Myocyte (in vitro differentiated cells): ENCODE measurements around the gene COL4A6. TPM values are rescaled to one million over a fixed set of nuclear protein-coding genes. Genes with fewer than 3 reads are reported as not detected.
A peak's percentile ranks its signal among the peaks of the same experiment; 100 is the strongest.

Source experiments
- DNase-seq: peaks from one replicate; pipeline ENCODE4 v3.0.0-alpha.2; 2012; ENCODE audit warnings: low read depth
- total RNA-seq: library from RNA; depleted of rRNA; stranded (reverse); fragments of >200 nt; gene quantifications from 2 replicates; pipeline ENCODE4 v1.2.3, GENCODE V29; 2014

The COL4A6 gene
- total RNA-seq, 1 donor from 2014 or later: 0.27 TPM

DNA sequence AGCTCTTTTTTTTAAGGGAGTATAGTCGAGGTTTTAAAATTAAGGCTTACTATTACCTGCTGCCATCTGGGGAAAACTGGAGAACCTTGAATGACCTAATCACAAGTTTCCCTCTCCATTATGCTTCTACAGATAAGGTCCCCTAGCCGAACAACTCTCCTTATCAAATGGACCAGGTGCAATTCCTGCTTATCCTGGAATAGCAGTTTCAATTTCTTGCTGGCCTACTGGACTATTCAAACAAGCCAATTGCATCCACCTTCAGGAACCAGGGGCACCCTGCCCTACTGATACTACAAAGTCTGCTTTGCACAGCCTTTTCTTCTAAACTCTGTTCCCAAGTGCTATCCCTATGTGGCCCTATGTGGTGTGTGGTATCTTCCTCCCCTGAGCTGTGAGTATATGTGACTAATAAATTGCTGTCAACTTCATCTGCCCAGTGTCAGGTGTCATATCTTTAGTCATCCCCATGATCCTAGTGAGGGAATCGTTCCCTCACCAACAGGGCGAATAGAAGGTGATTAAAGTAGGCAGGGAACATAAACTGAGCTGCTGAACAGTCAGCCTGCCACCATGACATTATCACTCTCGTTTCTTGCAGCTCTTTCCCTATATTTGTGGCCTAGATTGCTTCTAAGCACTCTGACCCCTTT is 218.1 kb downstream of the COL4A6 start:
- peak; percentile 18 for DNase-seq

DNA sequence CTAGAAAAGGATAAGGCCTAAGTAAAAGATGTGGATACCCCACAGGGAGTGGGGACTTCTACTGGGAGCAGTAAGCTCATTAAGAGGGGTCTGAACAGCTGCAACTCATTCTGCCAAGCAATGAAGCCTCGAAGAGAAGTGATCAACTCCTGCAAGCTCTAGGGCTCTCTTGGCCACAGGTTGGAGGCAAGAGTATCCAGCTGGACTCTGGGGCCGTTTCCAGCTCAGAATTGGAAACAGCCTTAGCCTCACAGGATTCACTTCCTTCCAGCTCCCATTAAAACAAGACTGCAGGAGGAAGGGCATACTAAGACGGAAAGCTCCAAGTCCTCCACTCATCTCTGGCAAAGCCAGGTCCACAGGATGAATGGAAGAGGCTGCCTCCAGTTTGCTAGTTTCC is 220.3 kb downstream of the COL4A6 start:
- peak; percentile 6 for DNase-seq

- DNase-seq: no peak
Measured at GRCh38 chrX:108216919-108217571, 221.2 kb downstream of the COL4A6 start.

- DNase-seq: no peak
Measured at GRCh38 chrX:108216405-108216804, 221.8 kb downstream of the COL4A6 start.

GRCh38 chrX:108211301-108211700 is 226.9 kb downstream of the COL4A6 start:
- DNase-seq: no peak

GRCh38 chrX:108209006-108209554 is 229.1 kb downstream of the COL4A6 start:
- no peak for DNase-seq

GRCh38 chrX:108203540-108203939 is 234.7 kb downstream of the COL4A6 start:
- no peak for DNase-seq

DNA sequence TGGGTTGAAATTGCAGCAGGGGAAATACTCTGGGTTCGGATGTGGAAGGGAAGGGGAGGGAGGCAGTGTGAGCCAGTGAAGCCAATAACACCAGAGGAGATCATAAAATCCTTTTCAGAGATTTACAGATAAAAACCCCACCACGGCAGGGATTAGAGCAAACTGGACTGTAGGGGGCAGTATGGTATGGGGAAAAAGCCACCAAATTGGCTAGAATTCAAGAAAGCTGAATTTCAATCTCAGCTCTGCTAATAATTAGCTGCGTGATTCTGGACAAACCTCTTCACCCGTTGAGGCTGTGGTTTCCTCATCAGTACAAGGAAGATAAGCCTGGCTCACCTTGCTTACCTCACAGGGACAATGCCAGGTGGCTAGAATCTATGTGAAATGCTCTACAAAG is 238.5 kb downstream of the COL4A6 start:
- peak; percentile 29 for DNase-seq

- DNase-seq: no peak
Measured at GRCh38 chrX:108199041-108199440, 239.2 kb downstream of the COL4A6 start.

DNA sequence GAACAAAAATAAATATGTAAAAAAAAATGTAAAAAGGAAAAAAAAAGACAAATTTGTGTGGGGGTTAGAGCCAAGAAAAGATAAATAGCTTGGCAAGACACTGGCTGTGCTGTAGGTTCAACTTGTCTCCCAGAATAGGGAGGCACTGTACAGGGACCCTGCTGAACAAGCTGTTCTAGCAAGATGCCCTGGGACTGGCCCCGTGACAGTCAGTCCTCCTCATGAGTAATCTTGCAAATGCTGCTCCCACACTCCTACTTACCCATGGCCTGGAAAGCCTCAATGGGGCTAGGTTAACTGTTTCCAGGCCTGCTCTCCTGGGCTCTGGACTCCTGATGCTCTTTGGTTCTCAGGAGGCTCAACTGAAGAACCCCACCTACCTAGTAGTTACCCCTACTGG is 239.8 kb downstream of the COL4A6 start:
- DNase-seq: no peak

DNA sequence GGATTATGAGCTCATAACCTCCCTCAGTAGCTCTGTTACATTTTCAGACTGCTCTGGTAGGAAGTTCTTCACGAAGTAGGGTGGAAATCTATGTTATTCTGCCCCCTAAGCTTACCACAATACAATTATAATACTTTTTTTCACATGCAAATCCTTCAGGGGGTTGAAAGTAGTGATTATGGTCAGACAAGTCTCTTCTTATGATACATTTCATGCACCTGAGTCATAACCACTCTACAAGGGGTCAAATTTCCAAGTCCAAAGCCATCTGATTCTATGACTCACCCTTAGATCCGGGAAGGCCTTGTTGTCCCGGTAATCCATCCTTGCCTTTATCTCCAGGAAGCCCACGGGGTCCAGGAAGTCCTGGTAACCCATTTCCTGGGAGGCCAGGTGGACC is 251.4 kb downstream of the COL4A6 start:
- peak; percentile 61 for DNase-seq

GRCh38 chrX:108178143-108178498 is 260.1 kb downstream of the COL4A6 start:
- no peak for DNase-seq

- no peak for DNase-seq
Measured at GRCh38 chrX:108177351-108178142, 260.7 kb downstream of the COL4A6 start.

GRCh38 chrX:108173874-108174273 is 264.3 kb downstream of the COL4A6 start:
- DNase-seq: no peak

GRCh38 chrX:108171671-108172070 is 266.6 kb downstream of the COL4A6 start:
- DNase-seq: peak; percentile 58

DNA sequence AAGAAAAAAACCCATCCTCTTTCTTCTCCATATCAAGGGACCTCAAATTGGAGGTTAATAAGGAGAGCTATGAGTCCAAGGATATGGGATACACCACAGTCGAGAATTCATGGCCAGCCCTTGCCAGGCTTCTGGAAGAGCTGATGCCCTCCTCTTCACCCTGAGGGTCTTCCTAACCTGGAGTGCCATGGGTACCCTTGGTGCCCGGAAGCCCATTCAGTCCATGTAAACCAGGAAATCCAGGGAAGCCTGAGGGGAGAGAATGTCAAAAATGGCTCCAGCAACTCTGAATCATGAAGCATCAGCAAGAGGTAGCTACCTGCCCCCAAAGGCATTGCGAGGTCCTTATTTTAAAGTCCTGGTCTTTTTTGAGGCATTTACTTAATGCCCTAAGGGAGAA is 268.5 kb downstream of the COL4A6 start:
- DNase-seq: no peak

- DNase-seq: peak; percentile 55
Measured at GRCh38 chrX:108168961-108169740, 269.1 kb downstream of the COL4A6 start.

DNA sequence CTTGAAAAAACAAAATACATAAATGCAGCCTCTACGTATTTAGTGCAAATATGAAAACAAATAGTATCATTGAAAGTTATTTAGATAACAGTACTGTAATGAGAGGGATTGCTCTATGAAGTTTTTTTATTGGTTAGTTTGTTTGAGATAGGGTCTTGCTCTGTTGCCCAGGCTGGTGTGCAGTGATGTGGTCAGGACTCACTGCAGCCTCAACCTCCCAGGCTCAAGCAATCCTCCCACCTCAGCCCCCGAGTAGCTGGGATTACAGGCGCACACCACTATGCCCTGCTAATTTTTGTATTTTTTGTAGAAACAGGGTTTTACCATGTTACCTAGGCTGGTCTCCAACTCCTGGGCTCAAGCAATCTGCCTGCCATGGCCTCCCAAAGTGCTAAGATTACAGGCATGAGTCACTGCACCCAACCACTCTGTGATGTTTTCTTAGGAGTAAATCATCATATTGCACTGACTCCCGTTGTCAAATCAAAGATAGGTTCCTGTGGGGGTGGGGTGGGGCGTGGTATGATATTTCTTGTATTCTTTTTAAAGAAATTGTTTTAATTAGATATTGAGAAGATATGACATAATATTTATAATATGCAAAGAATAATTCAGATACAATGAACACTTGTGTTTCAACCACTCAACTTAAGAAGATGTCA is 270.9 kb downstream of the COL4A6 start:
- DNase-seq: peak; percentile 52

- DNase-seq: peak; percentile 52
Measured at GRCh38 chrX:108165383-108166111, 272.7 kb downstream of the COL4A6 start.
